Gastroesophageal sphincter (tissue), 3 donors: ENCODE data around the gene SMCHD1.

Experiments
- POLR2A ChIP-seq, 2 donors: fragments of 450-650 bp; IDR thresholded peaks; one replicate each; pipeline ENCODE4 v1.6.1; 2017; ENCODE audit warnings: antibody characterized with exemption in 2 of 2, mild to moderate bottlenecking in 2 of 2, moderate library complexity in 1 of 2
- POLR2AphosphoS5 ChIP-seq: sonication (generic); formaldehyde crosslinking; IDR thresholded peaks from one replicate; pipeline ENCODE4 v1.6.1; 2017; ENCODE audit warnings: antibody characterized with exemption
- TF ChIP-seq, protein P1 (sequence below), 4 experiments: fragments of 200-600 bp in 2 of 4; fragments of 450-650 bp in 2 of 4; sonication (generic) in 1 of 4; IDR thresholded peaks; one replicate each; pipeline ENCODE4 v1.5.1; 2017 to 2019; ENCODE audit warnings: antibody characterized with exemption in 4 of 4, mild to moderate bottlenecking in 2 of 4, moderate library complexity in 2 of 4

DNA sequence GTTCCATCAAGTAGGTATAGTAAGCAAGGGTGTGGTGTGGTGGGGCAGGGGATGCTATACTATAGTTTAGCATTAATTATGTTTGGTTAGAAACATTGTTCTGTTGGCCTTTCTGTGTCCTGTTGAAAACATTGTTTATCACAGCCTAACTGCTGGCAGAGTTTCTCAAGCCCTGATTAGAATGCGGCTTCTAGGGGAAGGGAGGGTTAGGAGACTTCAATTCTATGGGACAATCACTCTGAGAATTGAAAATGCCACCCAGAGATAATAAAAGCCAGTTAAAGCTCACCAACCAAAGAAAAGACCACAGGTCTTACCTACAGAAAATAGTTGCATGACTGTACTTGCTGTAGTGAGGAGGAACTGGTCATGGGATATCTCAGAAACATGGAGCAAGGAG is 19.9 kb upstream of the SMCHD1 start:
- TF ChIP-seq, protein P1, sequence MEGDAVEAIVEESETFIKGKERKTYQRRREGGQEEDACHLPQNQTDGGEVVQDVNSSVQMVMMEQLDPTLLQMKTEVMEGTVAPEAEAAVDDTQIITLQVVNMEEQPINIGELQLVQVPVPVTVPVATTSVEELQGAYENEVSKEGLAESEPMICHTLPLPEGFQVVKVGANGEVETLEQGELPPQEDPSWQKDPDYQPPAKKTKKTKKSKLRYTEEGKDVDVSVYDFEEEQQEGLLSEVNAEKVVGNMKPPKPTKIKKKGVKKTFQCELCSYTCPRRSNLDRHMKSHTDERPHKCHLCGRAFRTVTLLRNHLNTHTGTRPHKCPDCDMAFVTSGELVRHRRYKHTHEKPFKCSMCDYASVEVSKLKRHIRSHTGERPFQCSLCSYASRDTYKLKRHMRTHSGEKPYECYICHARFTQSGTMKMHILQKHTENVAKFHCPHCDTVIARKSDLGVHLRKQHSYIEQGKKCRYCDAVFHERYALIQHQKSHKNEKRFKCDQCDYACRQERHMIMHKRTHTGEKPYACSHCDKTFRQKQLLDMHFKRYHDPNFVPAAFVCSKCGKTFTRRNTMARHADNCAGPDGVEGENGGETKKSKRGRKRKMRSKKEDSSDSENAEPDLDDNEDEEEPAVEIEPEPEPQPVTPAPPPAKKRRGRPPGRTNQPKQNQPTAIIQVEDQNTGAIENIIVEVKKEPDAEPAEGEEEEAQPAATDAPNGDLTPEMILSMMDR (IDR thresholded peaks at IDR 0.05), result no peak
- TF ChIP-seq POLR2A (IDR thresholded peaks at IDR 0.05) (no peak), POLR2AphosphoS5 (no peak)
